Stimulated activated CD8-positive, alpha-beta memory T cell treated with anti-CD3 and anti-CD28 coated beads, Interleukin-4, amount 100 ng/mL, for 24 hours (primary cell): ENCODE data around the gene HHLA2.

Experiments
- DNase-seq: peaks from one replicate; pipeline ENCODE4 v3.0.0-alpha.2; 2020; ENCODE audit warnings: low read depth

Gene HHLA2

DNA sequence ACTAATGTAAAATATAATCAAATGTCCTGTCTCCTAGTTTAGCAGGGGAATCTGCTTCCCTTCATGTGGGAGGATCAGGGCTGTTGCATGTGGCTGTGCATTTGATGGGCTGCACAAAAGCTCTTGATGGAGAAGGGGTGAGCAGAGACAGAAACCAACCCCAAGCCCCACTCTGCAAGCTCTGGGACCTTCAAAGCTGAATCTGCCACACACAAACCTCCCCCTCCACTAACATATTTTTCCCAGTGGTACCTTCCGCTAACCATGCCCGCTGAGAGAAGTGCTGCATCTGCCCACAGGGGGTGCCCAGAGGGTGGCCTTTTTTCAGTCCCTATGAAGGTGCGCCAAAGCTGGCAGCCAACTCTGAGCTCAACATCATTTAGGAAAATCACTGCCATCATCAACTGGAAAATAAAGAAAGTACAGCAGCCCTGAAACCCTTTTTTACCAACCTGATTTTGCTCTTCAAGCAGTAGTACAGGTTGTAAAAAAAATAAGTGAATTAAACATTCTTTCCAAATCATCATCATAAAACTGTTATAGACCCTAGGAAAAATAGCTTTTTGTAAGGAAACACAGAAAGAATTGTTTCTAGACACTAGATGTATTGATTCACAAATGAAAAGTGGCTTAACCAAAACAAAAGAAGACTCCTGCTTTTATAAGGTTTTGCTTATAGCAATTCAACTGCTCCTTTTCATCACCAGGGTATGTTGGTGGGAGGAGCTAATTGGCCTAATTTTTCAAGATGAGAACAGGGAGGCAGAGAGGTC, 97.0 kb downstream of the HHLA2 start:
- DNase-seq, result no peak

DNA sequence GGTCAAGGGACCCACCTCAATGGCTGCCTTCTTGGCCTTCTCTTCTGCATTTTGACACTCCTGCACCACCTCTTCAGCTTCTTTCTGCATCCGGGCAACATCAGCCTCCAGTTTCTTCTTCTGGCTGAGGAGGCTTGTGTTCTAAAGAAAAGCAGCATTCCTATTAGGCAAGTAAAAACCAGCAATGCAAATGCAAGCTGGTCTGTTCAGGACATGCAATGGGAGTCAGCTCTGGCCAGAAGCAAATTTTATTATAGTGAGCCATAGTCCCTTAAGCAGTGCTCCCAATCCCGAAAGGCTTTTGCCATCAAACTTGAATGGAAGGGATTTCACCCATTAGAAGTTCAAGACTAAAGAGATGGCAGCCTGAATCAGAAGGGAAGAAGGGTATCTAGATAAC, 97.7 kb downstream of the HHLA2 start:
- no peak for DNase-seq

DNA sequence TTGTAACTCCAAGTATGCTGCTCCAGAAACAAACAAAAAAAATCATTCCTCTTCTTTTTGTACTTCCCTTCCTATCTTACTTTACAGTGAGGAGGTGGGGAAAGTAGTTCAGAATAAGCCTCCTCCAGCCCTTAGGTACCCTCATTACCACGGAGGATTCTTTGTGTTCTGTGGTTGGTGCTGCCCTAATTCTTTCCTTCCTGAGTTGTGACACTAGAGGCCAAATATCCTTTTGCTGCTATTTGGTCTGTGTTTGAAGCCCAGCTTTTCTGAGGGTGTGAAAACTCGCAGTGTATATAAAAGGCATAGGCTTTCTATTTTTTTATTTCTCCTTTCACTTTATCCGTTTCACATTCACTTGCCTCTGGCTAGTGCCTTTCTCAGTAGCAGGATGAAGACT, 98.2 kb downstream of the HHLA2 start:
- no peak for DNase-seq

DNA sequence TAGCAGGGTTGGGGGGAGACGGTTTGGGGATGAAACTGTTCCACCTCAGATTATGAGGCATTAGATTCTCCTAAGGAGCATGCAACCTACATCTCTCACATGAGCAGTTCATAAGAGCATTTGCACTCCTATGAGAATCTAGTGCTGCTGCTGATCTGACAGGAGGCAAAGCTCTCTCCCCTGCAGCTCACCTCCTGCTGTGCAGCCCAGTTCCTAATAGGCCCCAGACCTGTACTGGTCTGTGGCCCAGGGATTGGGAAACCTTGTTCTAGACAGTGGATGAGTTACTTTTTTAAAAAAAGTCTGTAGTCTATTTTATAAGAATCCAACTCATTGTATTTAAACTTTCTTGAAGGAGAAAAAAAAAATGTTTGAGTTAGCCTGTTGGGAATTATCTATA, 100.0 kb downstream of the HHLA2 start:
- DNase-seq, result no peak

DNA sequence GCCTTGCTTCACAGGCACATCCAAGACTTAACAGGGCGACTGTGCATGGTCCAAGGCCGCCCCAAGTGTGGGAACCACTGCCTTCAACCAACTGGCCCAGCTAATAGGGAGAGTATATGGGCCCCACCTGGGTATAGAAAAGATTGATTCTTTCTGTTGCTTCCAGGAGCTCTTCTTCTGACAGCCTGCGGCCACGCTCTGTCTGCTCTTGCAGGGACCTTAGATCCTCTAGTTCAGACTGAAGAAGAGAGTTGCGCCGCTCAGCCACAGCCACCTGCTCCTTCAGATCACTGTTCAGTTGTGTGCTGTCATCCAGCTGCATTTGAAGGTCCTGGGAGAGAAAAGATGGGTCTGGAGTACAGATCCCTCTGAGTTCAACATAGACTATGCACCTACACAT, 102.2 kb downstream of the HHLA2 start:
- no peak for DNase-seq

DNA sequence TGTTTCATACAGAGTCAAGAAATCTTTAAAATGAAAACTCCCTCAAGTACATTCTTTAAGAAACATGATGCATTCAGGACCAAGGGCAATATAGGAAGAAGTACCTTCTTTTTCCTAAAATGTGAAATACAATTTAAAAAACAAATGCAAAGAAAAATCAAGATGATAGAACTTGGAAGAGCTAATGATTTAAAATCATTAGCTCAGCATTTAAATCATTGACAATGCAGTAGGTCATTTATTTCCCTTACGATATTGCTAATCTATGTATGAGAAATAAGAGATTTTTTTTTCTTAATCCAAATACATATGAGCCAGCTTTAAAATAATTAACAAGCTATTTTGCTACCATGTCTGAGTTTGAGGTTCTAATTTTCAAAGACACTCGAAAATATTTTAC, 105.5 kb downstream of the HHLA2 start:
- DNase-seq, result no peak

DNA sequence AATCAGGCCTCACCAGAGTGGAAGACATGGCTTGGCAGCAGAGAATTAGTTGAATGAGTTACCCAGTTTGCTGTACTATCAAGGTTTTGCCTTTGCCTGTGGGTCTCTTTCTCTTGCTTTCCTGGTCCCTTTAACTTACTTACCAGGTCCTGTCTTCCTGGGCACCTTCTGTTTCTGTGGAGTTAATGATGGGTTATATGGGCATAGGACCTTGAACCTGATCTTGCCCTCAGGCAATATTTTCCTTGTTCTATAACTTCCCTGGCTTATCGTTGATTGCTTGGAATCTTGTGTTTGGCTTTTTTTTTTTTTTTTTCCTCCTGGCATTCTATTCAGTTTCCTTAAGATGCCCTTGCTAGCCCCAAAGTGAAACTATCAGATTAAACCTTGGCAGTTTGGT, 106.8 kb downstream of the HHLA2 start:
- no peak for DNase-seq

DNA sequence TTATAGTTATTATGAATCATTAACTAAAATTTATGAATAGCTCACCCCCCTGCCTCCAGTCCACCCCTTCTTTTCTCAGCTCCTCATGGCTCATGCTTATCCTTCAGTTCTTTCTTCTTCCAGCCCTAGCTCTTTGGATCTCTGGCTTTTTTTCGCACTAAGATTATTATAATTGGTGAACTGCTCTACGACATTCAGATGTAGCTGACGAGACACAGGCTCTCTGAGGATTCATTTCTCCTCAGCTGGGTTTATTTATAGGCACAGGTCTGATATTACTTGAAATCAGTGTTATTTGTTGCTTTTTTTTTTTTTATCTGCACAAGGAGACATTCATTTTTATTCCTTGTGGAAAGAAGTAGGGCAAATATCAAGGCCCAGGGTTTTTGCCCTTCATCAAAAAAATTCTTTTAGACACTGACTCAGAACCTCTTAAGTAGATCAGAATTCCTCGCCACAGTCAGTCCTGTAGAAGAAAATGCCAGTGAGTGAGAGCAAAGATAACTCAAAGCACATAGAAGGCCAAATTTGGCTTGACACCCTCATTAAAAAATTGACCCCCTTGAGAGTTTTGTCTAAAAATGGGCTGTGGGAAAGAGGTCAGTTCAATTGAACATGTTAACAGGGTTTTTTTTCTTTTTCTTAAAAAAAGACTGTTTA, 107.5 kb downstream of the HHLA2 start:
- no peak for DNase-seq

DNA sequence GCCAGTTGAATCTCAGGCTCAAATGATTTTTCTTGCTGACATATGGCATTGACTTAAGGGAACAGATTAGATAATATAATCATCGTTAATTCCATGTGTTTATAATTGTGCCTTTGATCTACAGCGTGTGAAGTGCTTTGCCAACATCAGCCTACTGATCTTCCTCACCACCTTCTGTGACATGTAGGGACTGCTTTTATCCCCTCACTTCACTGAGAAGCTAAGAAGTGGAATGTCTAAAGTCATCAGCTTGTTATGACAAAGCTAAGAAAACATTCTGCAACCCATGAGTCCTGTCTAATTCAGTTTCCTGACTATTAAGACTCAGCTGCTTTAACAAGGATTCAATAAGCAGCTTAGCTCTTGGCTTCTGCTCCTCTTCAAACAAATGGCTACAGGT, 108.0 kb downstream of the HHLA2 start:
- no peak for DNase-seq

DNA sequence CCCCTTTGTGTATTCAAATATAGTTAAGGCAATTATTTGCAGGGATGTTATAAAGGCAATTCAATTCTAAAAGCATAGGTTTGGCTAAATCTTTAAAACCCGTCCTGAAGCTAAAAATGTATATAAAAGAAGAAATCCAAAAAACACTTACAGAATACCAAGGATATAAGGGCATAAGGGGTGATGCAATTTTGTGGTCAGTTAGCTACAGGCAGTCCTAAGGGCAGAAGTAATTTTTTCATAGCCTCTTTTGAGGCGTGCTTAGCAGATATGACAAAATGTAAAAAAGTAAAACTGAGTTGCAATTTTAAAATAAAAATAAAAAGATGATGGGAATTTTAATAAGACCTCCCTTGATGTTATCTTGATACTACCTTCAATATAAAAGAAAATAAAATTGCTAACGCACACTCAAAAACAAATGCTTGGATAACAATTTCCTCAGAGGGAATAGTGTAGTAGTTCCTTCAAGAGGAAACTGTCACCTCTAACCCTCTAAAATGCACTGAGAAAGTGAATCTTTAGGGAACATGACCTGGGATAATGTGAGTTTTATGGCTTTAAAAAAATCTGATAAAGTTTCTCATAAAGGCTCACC, 109.8 kb downstream of the HHLA2 start:
- no peak for DNase-seq

DNA sequence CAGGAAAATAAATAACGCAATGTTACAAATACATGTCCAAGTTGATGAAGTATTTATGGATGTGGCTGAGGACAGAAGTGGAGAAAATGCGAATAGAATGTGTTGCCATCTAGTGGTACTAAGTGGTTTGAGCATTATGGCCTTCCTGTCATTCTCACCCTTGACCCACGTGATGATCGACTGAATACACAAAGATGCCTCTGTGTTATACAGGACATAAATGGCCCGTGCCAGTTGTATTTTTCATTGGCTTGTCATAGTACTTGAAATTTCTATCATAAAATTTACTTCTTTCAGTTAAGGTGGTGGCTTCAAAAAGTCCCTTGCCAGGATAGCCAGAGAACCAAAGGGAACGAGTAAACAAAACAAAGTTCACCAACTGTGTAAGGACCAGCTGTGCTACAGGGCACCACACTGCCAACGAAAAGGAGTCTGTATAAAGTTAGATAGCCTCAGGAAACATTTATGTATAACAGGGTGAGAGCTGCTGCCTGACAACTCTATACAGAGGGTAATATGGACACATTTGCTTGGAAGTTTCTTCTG, 110.4 kb downstream of the HHLA2 start:
- DNase-seq, result no peak

DNA sequence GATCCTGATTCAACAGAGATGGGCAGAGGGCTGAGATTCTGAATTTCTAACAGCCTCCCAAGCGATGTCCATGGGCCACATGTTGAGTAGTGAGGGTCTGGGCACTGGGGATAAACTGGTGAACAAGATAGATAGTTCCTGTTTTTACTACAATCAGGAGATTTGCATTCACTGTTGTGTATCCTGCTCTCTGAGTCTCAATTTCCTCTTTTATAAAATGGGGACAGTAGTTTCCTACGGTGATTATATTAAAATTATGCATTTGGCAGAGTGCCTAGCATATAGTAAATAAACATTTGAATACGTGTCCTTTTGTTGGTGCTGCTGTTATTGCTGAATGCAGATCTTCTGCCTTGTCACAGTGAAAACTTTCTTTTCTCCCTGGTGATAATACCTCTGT, 111.5 kb downstream of the HHLA2 start:
- no peak for DNase-seq

DNA sequence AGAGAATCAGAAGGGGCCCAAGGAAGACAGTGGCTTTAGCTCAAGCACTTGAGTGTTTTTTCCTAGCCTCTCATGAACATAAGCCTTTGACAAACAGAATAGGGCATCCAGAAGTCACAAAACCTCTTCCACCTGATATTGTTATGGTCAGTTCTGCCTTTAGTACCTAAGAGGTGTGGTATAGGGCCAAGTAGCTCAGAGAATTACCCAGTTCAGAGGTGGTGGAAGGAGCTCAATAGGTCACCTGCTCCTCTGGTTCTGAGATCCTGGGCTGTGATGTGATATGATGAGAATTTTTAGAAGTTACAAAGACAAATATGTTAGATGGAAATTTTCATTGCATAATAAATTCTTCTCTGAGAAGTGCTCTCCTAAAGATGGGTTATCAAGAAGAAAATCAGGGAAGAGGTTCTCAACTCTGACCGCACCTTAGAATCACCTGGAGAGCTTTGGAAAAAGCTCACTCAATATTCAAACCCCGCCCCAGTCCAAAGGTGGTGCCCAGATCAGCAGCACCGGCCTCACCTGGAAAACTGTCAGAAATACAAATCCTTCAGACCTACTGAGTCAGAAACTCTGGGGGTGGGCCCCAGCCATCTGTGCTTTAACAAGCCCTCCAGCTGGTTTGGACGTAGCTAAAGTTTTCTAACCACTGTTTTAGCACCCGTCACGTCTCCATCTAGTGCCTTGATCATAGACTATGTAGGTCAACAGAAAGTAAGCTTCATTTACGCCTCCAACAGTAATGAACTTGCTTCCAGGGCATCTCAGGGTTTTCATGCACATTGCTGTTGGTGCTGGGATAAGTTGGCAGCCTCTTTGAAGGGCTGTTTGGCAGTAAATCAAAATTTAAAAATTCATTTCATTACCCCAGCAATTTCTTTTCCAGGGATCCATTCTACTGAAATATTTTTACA, 112.8 kb downstream of the HHLA2 start:
- DNase-seq, result no peak

DNA sequence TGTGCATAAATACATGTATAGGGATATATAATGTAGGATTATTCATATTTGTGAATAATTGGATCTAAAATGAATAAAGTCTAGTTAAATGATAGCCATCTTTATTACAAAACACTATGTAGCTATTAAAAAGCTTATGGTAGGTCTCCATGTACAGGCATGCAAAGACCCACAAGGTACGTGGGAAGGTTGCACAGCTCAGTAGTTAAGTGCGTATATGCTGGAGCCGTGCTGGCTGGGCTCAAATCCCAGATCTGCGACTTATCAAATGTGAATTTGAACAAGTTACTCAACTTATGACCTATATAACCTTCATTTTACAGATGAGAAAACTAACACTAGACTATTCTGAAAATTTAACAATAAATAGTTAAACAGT, 113.4 kb downstream of the HHLA2 start:
- no peak for DNase-seq

DNA sequence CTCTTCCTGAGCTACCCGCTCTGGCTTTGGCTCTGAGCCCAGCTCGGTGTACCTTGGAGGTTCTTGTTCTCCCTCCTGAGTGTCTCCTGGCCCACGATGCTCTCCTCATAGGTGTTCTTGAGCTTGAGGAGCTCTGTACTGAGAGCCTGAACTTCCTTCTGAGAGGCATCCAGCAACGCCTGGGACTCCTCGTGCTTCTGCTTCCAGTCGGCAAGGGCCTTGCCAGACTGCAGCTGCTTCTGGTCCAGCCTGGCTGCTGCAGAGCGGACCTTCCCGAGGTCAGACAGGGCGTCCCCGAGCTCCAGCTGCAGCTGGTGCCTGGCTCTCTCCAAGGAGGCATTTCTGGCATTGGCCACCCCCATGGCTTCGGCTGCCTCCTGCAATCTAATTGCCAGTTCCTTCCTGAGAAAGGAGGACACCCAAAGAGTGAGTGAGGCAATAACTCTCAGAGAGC, 114.2 kb downstream of the HHLA2 start:
- no peak for DNase-seq

DNA sequence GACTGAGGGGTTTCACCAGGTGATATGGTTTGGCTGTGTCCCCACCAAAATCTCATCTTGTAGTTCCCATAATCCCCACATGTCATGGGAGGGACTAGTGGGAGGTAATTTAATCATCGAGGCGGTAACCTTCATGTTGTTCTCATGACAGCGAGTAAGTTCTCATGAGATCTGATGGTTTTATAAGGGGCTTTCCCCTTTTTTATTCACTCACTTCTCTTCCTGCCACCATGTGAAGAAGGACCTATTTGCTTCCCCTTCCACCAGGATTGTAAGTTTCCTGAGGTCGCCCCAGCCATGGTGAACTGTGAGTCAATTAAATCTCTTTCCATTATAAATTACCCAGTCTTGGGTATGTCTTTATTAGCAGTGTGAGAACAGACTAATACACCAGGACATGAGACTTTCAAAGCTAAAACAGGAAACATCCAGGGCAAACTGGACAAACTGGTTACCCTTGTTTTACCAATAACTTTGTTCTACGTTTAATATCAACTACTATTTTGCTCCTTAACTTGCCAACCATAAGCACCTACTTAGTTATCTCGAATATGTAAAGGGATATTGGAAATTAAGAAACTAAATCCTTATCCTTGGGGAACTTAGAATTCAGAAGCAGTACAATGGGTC, 115.9 kb downstream of the HHLA2 start:
- no peak for DNase-seq

DNA sequence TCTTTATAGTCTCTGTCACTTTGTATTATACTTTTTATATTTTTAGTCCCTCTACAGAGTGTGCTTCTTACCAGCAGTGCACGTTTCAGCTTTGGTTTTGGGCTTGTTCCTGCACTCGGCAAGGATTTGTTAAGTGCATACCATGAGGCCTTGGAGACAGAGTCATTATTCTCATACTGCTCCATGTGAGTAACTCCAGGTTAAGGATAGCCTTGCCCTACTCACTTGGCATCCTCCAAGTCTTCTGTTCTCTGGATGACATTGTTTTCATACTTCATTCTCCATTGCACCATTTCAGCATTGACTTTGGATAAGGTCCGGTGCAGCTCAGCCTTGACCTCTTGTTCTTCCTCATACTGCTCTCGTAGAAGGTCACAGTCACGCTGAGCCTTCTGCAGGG, 117.7 kb downstream of the HHLA2 start:
- no peak for DNase-seq

DNA sequence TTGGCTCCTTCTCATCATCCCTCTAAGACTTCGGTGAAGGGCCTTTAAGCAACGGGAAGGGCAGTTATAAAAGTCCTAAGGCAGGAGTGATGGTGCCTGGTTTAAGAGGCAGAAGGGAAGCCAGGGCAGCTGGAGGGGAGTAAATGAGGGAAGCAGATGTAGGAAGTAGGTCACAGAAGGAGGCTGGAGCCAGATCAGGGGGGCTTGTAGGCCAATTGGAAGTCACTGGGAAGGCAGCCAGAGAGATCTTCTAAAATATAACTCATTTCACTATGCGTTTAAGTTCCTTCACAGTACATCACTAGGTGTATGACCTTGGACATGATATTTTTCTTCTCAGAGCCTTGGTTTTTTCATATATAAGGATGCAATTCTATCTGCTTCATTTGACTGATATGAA, 119.3 kb downstream of the HHLA2 start:
- DNase-seq, result no peak

DNA sequence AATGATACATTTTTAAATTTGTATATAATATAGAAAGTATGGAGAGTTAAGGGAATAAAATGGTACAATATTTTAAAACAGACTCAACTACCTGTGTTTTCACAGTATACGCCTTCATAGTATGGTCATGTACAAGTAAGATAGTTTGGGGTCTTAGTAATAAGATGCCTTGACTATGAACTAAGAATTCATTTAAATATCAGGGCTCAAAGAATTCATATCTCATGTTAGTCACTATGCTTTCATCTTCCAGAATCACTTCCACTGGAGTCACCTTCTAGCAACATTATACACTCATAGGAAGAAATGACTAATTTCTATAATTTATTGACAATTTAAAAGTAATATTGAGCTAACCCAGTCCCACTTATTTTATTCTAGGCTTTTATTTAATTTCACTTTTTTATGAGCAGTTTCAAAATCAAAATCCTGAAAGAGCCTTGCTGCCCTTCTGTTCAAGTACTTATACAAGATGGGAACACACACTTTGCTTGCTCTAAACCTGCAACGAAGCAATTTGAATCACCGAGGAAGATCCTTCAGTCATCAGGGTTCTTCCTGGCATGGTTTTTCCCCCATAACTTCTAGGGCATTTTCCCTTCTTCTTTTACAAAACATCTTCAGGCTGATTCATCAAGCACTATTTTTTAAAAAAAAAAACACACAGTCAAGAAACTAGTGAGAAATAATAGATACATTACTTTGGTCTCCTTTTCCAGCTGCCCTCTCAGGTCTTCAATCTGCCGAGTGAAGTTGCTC, 119.9 kb downstream of the HHLA2 start:
- no peak for DNase-seq

DNA sequence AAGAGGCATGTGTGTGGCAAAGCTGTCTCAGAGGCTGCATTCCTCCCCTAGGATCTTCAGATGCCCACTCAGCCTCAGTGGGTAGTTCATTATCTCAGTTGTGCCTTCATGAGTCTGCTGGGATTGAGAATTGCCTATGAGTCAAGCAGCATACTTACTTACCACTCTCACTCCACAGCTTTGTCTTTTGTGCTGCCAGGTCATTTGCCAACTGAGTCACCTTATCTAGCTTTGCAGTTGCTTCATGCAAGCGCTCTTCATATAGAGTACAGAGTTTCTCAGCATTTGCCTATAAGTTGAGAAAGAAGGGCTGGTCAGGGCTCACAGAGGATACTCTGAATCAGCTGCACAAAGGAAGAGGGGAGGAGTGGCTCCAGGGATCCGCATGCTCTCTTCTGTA, 124.6 kb downstream of the HHLA2 start:
- no peak for DNase-seq
